HG03103 (cell line): ENCODE measurements around the gene GCKR.

Experiments used
- ATAC-seq: cut with Tn5 transposase; IDR thresholded peaks from one replicate; pipeline ENCODE4 v1.9.1; 2021; ENCODE audit warnings: low read depth; ENCODE audit not compliant: unreplicated experiment

The GCKR gene

GRCh38 chr2:27571197-27571596, 74.6 kb downstream of the GCKR start:
- no peak for ATAC-seq

- no peak for ATAC-seq
These were observed 75.0 kb downstream of the GCKR start for GRCh38 chr2:27571681-27572080.

DNA sequence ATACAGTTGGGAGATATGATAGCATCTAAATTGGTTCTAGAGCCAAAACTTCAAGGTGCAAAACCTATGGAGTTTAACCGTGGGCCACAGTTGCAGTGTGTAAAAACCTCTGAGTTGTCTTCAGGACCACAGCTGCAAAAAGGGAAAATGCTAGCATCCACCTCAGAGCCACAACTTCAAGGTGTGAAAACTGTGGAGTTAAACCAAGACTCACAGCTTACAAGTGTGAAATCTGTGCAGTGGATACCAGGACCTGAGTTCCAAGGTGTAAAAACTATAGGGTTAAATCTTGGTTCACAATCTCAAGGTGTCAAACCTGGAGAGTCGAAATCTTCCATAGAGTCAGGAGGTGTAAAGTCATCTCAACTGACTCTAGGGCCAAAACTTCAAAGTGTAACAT, 75.8 kb downstream of the GCKR start:
- no peak for ATAC-seq

DNA sequence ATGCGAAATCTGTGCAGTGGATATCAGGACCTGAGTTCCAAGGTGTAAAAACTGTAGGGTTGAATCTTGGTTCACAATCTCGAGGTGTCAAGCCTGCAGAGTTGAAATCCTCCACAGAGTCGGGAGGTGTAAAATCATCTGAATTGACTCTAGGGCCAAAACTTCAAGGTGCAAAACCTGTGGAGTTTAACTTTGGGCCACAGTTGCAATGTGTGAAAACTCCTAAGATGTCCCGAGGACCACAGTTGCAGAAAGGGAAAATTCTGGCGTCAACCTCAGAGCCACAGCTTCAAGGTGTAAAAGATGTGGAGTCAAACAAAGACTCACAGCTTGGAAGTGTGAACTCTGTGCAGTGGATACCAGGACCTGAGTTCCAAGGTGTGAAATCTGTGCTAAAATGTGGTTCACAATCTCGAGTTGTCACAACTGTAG, 76.4 kb downstream of the GCKR start:
- ATAC-seq = no peak
